Activated CD4-positive, alpha-beta T cell treated with anti-CD3 and anti-CD28 coated beads for 1 hour (primary cell): ENCODE measurements around the gene SVBP.
A peak's percentile ranks its signal among the peaks of the same experiment; 100 is the strongest.
"Not testable (repeated sequence)": the region's sequence is repeated elsewhere in the genome, so short reads cannot be mapped to it uniquely, and the experiment has no call there.

Experiments
- DNase-seq: peaks from one replicate; pipeline ENCODE4 v3.0.0-alpha.2; 2020

SVBP gene, protein sequence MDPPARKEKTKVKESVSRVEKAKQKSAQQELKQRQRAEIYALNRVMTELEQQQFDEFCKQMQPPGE

DNA sequence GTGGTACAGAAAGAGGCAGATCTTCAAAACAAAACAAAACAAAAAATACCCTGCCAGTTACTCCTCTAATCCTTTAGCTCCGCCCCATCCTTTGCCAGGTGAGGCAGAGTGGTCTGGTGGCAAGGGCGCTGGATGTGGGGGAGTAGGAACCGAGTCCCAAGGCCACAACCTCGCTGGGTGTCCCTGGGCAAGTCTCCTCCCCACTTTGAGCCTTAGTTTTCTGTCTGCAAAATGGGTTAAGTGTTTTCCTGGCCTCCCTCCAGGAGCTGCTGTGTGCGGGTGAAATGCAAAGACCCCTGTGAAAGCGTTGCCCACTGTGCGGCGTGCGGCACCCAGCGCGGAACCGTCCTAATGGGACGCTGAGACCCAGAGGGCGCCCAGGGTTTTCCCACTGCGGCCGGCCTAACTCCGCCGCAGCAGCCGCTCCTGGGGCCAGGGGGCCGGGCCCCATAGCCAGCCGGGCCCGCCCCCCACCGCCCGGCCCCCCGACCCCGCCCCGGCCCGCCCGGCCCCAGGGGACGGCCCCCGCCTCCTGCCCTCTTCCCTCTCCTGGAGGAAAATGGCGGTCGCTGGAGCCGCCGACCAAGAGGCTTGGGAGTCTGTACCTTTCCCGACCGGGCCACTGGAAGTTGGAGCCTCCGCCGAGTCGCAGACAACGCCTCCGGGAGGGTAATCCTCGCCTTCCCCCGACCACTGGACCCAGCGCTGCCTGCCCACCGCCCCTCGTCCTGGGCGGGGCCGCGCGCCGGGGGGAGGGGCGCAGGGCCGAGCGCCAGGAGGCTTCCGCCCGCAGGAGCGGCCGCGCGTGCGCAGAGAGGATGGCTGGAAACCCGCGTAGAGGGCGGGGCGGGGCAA is at the start of gene SVBP, which contains the start of gene ERMAP:
Gene SVBP, minus strand, starts transcription at position 813 of the 855 bp plus-strand sequence. CDS start 853 bp downstream, outside the sequence.
Gene ERMAP, plus strand, starts transcription at position 538 of the 855 bp plus-strand sequence. CDS start 13,327 bp downstream, outside the sequence.
- peak; percentile 94 for DNase-seq

DNA sequence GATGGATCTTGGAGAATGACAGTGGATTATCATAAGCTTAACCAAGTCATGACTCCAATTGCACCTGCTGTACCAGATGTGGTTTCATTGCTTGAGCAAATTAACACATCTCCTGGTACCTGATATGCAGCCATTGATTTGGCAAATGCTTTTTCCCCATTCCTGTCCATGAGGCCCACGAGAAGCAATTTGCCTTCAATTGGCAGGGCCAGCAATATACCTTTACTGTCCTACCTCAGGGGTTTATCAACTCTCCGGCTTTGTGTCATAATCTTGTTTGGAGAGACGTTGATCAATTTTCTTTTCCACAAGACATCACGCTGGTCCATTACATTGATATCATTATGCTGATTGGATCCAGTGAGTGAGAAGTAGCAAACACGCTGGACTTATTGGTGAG is 49.4 kb upstream of the SVBP start:
- DNase-seq = no peak

DNA sequence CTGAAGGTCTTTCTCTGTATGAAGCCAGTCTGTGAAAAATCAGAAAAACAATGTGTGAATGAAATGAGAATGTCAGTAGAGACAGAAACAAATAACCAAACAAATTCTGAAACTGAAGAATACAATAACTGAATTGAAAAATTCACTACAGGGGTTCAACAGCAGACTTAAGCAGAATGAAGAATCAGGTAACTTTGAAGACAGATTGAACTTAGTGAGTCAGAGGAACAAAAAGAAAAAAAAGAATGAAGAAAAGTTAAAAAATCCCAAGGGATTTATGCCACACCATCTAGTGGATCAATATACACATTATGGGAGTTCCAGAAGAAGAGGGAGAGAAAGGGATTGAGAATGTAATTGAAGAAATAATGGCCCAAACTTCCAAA is 43.8 kb upstream of the SVBP start:
- no peak for DNase-seq

DNA sequence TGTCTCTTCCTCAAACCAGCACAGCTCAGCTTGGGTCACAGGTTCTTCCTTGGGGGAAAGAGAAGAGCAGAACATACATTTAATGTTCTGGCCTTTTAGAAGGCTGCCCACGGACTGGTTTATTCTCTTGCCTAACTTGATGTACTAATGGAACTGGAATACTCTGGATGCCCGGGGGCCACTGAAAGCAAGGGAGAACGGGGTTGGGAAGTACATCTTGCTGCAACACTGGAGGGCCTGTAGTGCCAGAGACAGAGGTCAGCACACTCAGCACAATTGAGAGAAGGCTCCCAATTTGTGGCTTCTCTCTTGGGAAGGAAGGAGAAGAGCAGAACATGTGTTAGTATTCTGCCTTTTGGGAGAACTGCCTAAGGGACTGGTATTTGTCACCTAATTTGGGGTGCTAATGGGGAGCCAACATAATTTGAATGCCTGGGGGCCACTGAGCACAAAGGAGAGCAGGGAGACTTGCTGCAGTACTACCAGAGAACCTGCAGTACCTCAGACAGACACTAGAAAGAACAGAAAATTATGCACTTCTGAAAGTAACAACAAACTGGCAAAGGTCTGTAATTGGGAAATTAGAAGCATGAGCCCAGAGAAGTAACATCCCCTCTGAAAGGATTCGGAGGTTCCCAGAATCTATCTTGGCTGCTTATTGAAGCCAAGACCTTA is 43.3 kb upstream of the SVBP start:
- no peak for DNase-seq

DNA sequence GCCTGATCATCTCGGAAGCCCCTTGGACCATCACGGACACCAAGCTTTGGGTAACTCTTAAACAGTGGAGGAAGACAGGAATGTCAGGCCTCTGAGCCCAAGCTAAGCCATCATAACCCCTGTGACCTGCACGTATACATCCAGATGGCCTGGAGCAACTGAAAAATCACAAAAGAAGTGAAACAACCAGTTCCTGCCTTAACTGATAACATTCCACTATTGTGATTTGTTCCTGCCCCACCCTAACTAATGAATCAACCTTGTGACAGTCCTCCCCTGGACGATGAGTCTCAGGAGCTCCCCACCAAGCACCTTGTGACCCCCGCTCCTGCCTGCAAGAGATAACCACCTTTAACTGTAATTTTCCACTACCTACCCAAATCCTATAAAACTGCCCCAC is 42.2 kb upstream of the SVBP start:
- DNase-seq = not testable (repeated sequence)

DNA sequence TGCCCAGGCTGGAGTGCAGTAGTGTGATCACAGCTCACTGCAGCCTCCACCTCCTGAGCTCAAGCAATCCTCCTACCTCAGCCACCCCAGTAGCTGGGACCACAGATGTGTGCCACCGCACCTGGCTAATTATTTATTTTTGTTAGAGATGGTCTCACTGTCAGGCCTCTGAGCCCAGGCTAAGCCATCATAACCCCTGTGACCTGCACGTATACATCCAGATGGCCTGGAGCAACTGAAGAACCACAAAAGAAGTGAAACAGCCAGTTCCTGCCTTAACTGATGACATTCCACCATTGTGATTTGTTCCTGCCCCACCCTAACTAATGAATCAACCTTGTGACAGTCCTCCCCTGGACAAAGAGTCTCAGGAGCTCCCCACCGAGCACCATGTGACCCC is 39.4 kb upstream of the SVBP start:
- DNase-seq = not testable (repeated sequence)

DNA sequence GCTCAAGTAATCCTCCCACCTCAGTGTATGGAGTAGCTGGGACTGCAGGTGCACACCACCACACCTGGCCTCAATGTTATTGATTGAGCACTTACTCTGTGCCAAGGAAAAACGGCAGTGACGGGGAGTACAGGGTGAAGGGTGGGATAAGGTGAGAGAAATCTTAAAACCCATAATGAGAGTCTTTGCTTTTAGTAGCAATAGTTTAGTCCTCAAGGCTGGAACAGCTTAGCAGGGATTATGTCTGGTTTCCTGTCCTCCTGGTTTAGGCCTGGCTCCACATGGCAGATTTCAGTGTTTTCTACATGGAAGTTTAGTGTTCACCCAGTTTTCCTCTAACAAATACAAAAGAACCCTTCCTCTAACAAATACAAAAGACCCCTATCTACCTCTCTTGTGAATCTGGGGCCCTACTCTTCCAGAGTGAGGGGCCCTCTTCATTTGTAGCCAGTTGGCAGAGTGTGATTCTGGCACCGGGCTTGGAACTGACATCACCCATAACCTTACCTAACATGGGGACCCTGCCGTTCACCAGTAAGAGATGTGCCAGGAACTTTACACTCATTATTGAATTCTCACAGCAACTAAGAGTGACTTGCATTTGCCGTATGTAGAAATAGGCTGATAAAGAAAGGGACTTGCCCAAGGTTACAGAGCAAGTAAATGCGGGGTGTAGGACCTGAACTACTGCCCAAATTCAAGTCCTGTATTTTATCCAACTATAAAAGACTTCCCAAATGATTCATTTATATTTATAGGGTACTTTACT is 36.1 kb upstream of the SVBP start:
- no peak for DNase-seq

DNA sequence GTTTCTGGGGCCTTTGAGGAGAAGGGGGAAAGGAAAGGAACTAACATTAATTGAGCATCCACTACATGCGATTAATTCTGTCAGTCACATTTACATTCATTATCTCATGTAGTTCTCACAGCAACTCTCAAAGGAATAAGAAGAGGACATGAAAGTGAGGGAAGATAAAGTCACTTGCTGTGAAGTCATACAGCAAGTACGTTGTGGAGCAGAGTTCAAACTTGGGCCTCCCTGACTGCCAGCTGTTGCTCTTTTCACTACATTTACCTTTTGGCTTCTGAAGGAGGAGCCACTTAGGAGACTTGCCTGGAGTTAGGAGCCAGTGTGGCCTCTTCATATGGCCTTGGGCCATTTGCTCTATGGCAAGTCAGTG is 35.4 kb upstream of the SVBP start:
- no peak for DNase-seq

DNA sequence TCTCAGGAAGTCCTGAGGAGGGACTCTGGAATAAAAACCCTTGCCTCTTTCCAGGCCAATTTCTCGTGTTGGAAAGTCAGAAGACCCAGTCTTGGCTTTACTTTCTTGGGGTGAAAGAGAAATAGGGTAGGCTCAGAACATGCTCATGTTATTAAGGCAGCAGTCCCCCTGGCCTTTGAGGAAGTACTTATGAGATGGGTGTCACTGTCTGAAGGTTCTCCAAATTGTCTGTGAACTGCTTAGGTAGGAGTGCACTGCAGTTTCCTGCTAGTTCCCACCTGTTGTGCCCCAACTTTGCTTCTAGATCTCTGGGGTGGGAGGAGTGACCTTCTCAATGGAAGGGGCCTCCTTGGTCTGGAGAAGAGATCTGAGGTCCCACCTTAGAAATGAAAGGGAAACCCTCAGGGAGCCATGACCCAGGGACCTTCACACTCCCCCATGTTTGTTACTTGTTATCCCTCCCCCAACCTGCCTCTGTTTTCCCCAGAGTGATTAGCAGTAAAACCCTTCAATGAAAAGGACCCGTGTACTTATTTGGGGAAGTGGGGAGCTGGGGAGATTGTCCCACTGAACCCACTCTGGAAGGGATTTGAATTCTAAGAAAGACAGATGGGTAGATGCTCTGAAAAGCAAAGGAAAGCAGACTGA is 34.9 kb upstream of the SVBP start:
- DNase-seq = no peak

DNA sequence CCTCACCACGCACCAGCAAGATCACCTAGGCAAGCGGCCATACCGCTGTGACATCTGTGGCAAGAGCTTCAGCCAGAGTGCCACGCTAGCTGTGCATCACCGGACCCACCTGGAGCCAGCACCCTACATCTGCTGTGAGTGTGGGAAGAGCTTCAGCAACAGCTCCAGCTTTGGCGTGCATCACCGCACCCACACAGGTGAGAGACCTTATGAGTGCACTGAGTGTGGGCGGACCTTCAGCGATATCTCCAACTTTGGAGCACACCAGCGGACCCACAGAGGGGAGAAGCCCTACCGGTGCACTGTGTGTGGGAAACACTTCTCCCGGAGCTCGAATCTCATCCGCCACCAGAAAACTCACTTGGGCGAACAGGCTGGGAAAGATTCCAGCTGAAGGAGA is 34.2 kb upstream of the SVBP start:
- DNase-seq = no peak

DNA sequence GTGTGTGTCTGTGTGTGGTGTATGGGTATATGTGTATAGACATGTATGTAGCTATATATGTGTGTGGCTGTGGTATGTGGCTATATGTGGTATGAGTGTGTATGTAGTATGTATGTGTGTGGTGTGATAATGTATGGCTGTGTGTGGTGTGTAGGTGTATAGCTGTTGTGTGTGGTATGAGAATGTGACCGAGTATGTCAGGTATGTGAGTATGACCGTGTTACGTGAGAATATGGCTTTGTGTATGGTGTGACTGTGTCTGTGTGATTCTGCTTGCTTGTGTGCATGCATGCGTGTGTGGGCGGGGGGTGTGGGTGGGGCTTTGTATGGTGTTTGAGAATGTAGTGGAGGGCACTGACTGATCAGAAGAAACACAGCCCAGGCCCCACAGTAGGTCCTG is 32.7 kb upstream of the SVBP start:
- DNase-seq = no peak

DNA sequence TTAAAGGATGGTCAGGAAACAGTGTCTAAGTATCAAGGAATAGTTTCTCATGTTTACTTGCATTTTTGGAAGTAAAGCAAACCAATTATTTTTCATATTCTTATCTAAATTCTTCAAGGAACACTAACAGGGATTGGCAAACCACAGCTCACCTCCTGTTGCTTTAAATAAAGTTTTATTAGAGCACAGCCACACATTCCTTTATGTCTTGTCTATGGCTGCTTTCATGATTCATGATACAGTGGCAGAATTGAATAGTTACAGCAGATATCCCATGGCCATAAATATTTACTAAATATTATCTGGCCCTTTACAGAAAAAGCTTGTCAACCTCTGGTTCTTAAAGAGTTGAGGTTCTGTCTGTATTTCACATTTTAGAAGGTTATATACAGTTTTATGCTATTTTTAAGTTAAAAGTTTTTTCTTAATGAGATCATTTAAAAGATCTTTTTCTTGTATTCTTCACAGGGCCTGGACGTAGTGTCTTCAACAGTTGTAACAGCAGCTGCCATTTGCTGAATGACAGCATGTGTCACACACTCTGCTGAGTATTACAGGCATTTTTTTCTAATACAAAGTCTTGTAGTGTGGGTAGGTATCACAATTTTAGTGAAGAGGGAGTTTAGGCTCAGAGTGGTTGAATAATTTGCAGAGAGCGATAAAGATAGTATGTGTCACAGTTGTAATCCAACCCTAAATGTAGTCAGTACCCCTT is 31.8 kb upstream of the SVBP start:
- no peak for DNase-seq

DNA sequence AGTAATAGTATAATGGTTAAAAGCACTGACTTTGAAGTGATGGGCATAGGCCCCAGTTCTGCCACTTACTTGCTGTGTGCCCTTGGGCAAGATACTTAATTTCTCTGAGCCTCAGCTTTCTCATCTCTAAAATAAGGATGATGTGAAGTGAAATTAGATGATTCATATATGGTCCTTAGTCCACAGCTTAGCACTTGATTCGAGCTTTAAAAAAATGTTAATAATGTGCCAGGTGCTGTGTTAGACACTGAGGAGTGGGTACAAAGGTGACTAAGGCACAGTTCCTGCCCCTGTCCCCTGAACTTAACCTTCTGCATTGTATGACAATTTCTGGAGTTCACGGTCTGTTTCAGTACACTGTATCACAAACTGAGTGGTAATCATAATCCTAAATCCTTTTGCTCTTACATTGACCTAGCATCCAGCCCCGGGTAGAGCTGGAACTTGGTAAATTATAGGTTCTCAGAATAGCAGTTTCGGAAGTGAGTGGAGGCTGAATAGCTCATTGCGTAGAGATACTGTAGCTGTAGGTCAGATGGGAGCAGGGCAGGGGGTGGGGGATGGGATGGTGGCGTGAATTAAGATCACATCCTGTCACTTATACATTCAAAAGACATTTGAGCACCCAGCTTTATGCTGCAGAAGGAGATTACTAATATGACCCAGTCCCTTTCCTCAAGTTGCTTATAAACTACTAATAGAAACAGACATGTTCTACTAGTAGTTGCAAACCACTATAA is 30.7 kb upstream of the SVBP start:
- DNase-seq = no peak

DNA sequence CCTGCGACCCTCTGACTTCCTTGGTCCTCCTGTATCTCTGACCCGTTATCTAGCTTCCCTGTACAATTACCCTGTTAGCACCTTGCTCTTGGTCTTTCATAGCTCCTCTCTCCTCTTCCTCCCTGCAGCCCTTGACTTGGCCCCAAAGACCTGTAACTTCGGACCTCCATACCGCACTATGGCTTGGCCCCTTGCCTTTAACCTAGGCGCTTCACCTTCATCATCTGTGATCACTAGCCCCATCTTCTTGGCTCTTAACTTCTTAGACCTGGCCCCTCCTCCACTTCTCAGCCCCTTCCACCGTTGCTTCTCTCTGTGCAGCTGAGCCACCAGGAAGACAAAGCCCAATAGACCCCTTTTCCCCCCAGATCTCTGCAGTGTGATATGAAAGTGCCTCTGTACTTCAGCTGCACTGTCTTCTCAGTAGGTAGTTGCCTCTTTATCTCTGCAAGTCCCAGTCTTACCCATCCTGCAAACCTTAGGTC is 30.0 kb upstream of the SVBP start:
- no peak for DNase-seq

DNA sequence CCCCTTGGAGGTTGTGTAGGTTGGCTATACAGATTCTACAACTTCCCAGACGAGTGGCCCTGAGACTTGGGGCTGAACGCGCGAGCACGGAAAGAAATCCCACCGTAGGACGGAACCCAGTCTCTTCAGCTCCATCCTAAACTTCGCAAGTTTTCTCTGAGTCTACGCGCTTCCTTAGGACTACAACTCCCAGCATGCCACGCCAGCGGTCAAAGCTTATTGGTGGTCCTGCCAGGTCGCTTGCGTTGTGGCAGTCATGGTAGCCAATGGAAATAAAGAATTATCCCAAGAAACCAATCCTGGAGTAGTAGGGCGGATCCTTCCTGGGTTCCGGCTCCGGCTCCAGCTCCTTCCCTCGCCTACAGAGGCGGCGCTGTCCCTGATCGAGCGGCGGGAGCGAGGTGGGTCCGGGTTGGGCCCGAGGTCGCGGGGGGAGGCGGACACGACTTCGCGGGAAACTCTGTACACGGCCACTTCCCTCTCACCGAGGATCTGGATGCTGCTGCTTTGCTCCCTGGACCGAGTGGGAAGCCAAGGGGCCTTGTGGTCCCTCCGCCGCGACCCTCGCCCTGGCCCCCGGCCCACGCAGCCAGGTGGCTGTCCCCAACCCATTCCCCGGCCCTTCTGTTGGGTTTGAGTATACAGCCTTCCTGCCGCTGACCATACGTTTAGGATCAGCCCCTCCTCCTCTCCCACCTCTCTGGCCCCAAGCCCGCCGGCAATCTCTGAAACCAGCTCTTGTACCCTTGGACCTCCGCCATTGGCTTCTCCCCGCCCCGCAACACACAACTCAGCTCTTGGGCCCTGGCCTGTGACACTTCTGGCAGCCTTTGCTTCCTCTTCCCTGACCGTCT is 29.3 kb upstream of the SVBP start, which contains the start of gene ZNF691:
Gene ZNF691, plus strand, starts transcription at position 357 of the 854 bp plus-strand sequence. CDS start 3,046 bp downstream, outside the sequence.
- peak; percentile 79 for DNase-seq

DNA sequence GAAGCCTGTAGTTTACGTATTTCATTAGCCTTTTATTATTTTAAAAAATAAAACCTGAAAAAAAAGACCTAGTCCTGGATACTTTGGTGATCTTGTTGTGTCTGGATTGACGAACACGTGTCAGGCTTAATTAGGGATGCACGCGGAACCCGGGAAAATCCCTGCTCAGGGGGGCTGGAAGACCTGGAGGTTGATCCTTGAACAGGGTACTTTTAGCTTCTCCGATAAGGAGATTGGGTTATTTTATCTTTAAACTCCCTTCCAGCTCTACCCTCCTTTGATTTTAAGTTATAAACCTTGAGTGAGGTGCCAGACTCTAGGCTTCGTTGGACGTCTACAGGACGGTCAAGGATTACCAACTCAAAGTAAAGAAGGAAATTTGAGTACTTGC is 28.7 kb upstream of the SVBP start:
- no peak for DNase-seq

DNA sequence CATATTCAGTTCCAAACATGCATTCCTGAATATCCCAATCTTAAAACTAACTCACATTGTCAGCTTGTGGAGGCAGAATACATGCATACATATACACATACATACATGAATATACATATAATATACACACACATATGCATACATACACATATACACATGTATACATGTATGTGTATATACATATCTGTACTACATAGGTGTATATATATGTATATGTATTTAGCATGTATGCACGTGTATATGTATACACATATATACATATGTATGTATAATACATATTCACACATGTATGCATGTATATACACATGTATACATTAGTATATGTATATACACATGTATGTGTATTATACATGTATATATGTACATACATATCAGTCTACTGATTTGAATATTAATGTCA is 28.0 kb upstream of the SVBP start:
- no peak for DNase-seq

DNA sequence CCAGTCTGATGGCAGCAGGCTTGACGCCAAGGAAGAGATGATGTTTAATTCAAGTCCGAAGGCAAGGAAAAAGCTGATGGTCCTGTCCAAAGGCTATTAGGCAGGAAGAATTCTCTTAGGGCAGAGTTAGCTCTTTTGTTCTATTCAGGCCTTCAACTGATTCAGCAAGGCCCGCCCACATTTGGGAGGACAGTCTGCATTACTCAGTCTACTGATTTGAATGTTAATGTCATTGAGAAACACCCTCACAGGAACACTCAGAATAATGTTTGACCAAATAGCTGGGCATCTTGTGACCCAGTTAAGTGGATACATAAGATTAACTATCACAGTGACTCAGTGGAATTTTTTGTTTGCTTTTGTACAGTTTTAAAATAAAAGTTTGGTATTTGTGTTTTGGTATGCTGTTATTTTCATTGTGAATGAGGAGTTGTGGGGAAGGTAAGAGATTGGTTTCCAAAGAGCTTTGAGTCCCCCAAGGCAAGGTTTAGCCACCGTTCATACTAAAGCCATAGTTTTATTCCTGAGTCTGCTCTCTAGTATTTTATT is 27.5 kb upstream of the SVBP start:
- no peak for DNase-seq

DNA sequence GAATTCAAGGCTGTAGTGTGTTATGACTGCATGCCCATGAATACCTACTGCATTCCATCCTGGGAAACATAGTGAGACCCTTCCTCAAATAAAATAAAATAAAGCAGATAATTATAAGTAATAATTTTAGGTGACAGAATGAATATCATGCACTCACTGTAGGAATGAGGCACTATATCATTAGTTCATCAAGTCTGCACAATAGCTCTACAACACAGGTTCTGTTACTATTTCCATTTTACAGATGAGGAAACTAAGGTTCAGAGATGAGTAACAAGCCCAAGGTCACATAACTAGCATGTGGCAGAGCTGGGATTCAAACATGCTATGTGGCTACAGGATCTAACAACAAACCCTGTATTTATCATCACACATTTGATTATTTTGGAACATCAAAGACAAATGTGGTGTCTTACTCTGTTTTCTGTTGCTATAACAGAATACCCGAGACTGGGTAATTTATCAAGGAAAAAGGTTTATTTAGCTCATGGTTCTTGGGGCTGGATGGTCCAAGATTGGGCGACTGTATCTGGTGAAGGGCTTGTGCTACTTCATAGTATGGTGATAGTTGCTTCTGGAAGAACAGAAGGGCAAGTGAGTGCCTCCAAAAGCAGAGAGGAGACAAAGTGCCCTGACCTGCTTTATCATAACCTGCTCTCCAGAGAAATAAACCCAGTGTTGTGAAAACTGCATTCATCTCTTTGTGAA is 24.4 kb upstream of the SVBP start:
- no peak for DNase-seq
